K562 (cell line): ENCODE measurements around the gene RPS8. TPM values are rescaled to one million over a fixed set of nuclear protein-coding genes. Genes with fewer than 3 reads are reported as not detected.
"Not testable (repeated sequence)": the region's sequence is repeated elsewhere in the genome, so short reads cannot be mapped to it uniquely, and the experiment has no call there.

Source experiments
- ATAC-seq: fragments of 200-7000 bp; cut with Tn5 transposase; 3 replicates; pipeline ENCODE4 v1.9.1; 2020; ENCODE audit warnings: moderate library complexity
- BruUV-seq: library from RNA; stranded (reverse); fragments of 400-500 nt; replicated peaks from 2 replicates; lab custom pipeline; 2021; lab: Mats Ljungman, UMichigan
- CTCF ChIA-PET: fragments of 300-600 bp; formaldehyde crosslinking; extraction: SDS; loops from one replicate; lab custom pipeline; 2021; ENCODE audit warnings: low intra/inter-chr PET ratio; lab: Yijun Ruan, JAX
- POLR2A ChIA-PET: fragments of 300-600, 350-650 bp; sonication (Branson Sonifier 250); formaldehyde crosslinking; extraction: SDS; loops from one replicate; lab custom pipeline; 2021; ENCODE audit warnings: antibody characterized with exemption, inconsistent platforms; lab: Yijun Ruan, JAX
- DNase-seq, 4 experiments: peaks; one replicate each; pipeline versions ENCODE4 v3.0.0 to v3.0.0-alpha.2; 2011 to 2018; ENCODE audit warnings: low spot score in 3 of 4, mixed read lengths in 3 of 4; ENCODE audit errors: extremely low read depth in 1 of 4
- FAIRE-seq: peaks from 2 replicates; lab custom pipeline; 2011; peaks lifted over from hg19 to GRCh38; lab: Jason Lieb, UNC
- H2AFZ ChIP-seq: 2 replicates; pipeline ENCODE4 v1.6.0; 2011; ENCODE audit warnings: low read depth, low read length, control low read depth, inconsistent platforms
- H3K27ac ChIP-seq: fragments of 200-600 bp; 3 replicates; pipeline ENCODE4 v1.8.0; 2011; ENCODE audit warnings: low read depth, mild to moderate bottlenecking, control low read depth, inconsistent platforms, low read length, moderate library complexity, mixed read lengths; ENCODE audit errors: extremely low read depth
- H3K27me3 ChIP-seq, 2 experiments: fragments of 300-600 bp in 1 of 2; 2 replicates in 1 of 2; 3 replicates in 1 of 2; pipeline versions ENCODE4 v1.6.0 to v1.8.0; 2011; ENCODE audit warnings: inconsistent platforms in 2 of 2, low read length in 2 of 2, mild to moderate bottlenecking in 1 of 2, mixed read lengths in 1 of 2, moderate library complexity in 1 of 2; ENCODE audit not compliant: control insufficient read depth in 2 of 2, insufficient read depth in 2 of 2
- H3K36me3 ChIP-seq: fragments of 300-600 bp; 3 replicates; pipeline ENCODE4 v1.8.0; 2011; ENCODE audit warnings: mild to moderate bottlenecking, low read length, inconsistent platforms; ENCODE audit not compliant: control insufficient read depth, insufficient read depth
- H3K4me1 ChIP-seq, 2 experiments: fragments of 200-600 bp in 1 of 2; replicated peaks in 1 of 2; 2 replicates in 1 of 2; 3 replicates in 1 of 2; pipeline versions ENCODE4 v1.5.1 to v1.8.0; 2011; ENCODE audit warnings: inconsistent platforms in 2 of 2, low read length in 2 of 2, mild to moderate bottlenecking in 1 of 2, mixed read lengths in 1 of 2, moderate library complexity in 1 of 2; ENCODE audit not compliant: control insufficient read depth in 2 of 2, insufficient read depth in 2 of 2
- H3K4me2 ChIP-seq: 2 replicates; pipeline ENCODE4 v1.6.1; 2011; ENCODE audit warnings: low read length, control low read depth, inconsistent platforms, mixed read lengths; ENCODE audit not compliant: insufficient read depth
- H3K4me3 ChIP-seq: fragments of 200-600 bp; sonication (generic), shearing (Covaris generic); 2 replicates; pipeline ENCODE4 v1.5.1; 2016; ENCODE audit warnings: control low read depth, inconsistent platforms
- H3K79me2 ChIP-seq: fragments of 200-600 bp; 3 replicates; pipeline ENCODE4 v1.8.0; 2011; ENCODE audit warnings: low read length, inconsistent platforms; ENCODE audit not compliant: control insufficient read depth, insufficient read depth
- H3K9ac ChIP-seq, 2 experiments: 2 replicates each; pipeline versions ENCODE4 v1.6.0 to v1.6.1; 2011; ENCODE audit warnings: low read depth in 2 of 2, low read length in 2 of 2, control low read depth in 1 of 2, inconsistent platforms in 1 of 2, mild to moderate bottlenecking in 1 of 2, mixed read lengths in 1 of 2; ENCODE audit not compliant: insufficient read depth in 1 of 2
- H3K9me1 ChIP-seq: one replicate; pipeline ENCODE4 v1.6.0; 2011; ENCODE audit warnings: inconsistent platforms, mild to moderate bottlenecking, low read length, moderate library complexity; ENCODE audit not compliant: control insufficient read depth, insufficient read depth
- H3K9me3 ChIP-seq: replicated peaks from 2 replicates; pipeline ENCODE4 v1.5.1; 2011; ENCODE audit warnings: low read depth, low read length, inconsistent platforms; ENCODE audit not compliant: control insufficient read depth, insufficient read depth
- H4K20me1 ChIP-seq: replicated peaks from 2 replicates; pipeline ENCODE4 v1.6.1; 2011; ENCODE audit warnings: low read length, inconsistent platforms, mixed read lengths; ENCODE audit not compliant: control insufficient read depth, insufficient read depth
- HNRNPL ChIP-seq: fragments of 200-400 bp; formaldehyde crosslinking; IDR thresholded peaks from 2 replicates; pipeline ENCODE4 v1.6.1; 2017; ENCODE audit warnings: low read depth, mild to moderate bottlenecking, low read length
- NR2F6 ChIP-seq: fragments of 450-650 bp; formaldehyde crosslinking; IDR thresholded peaks from 2 replicates; pipeline ENCODE4 v1.4.0; 2020; ENCODE audit warnings: mild to moderate bottlenecking
- POLR2G ChIP-seq: fragments of 200-400 bp; formaldehyde crosslinking; IDR thresholded peaks from 2 replicates; pipeline ENCODE4 v1.6.1; 2017; ENCODE audit warnings: low read depth, mild to moderate bottlenecking, antibody characterized with exemption, low read length, moderate library complexity
- ZBTB33 ChIP-seq: sonication (generic); formaldehyde crosslinking; IDR thresholded peaks from 2 replicates; pipeline ENCODE4 v1.8.1; 2023; ENCODE audit warnings: mild to moderate bottlenecking, missing genetic modification reagents
- ZNF408 ChIP-seq: fragments of 250-450 bp; sonication (Bioruptor Pico); IDR thresholded peaks from 2 replicates; pipeline ENCODE4 v1.4.0; 2020; ENCODE audit warnings: low read depth, mild to moderate bottlenecking, moderate library complexity
- WGBS: fragments of 100-300 bp; shearing (Covaris generic); methylation state at CpG from one replicate; pipeline ENCODE4 v1.1.6; 2016; ENCODE audit warnings: low coverage, mixed read lengths; ENCODE audit not compliant: insufficient coverage; ENCODE audit errors: missing lambda C conversion rate; 5-methylcytosine and 5-hydroxymethylcytosine counted together
- in situ Hi-C: fragments of 300-500 bp; cut with MboI; formaldehyde crosslinking; loops from 4 replicates; pipeline ENCODE4 v1.15.0; 2018; ENCODE audit warnings: inconsistent platforms, mixed read lengths
- intact Hi-C: fragments of 100-400 bp; cut with micrococcal nuclease; formaldehyde crosslinking; loops from 2 replicates; pipeline ENCODE4 v1.14.2; 2022
- polyA plus RNA-seq, 8 experiments: library from polyadenylated mRNA; depleted of rRNA in 4 of 8; stranded (reverse) in 5 of 8; unstranded in 3 of 8; fragments of >200 nt; fragmentation: Nextera tagmentation in 2 of 8; fragmentation: Illumina TruSeq in 1 of 8; extraction: Ambion mirVana in 2 of 8; extraction: Trizol in 1 of 8; gene quantifications; 2 replicates each; pipeline versions ENCODE4 v1.2.1 to v1.2.3, GENCODE V29; 2011 to 2014; ENCODE audit warnings: inconsistent platforms in 1 of 8, missing spikeins in 1 of 8
- total RNA-seq, 7 experiments: library from RNA; depleted of rRNA in 6 of 7; stranded (reverse); fragments of >200 nt in 6 of 7; fragmentation: Illumina TruSeq in 2 of 7; extraction: Trizol in 2 of 7; gene quantifications; 2 replicates each; pipeline versions ENCODE4 v1.2.1 to v1.2.3, GENCODE V29; 2011 to 2021; ENCODE audit warnings: low replicate concordance in 1 of 7

The RPS8 gene
- total and polyA plus RNA-seq, 9 of the 15 experiments (the other 6 are each of a cell fraction or from before 2014, with no cell fraction given), result 2,431 to 4,168 (median 3,109) TPM

GRCh38 chr1:44812822-44813543 is 37.6 kb downstream of the RPS8 start (continued):
- TF ChIP-seq ZBTB33 (CRISPR knock-in tag) (peak; percentile 86), NR2F6 (CRISPR knock-in tag) (no peak), ZNF408 (CRISPR knock-in tag) (no peak), POLR2G (peak; percentile 42; the same call in 1 of the 2 replicates), HNRNPL (peak; percentile 22; the same call in 1 of the 2 replicates)
- TF ChIP-seq, all 486 proteins: peak for 4

- peaks cover 21 to 33% of the 10 kb centered on the region in 2 experiments for H3K4me1 ChIP-seq
- H3K27me3 ChIP-seq, in situ Hi-C loops, H3K9me1 ChIP-seq, H3K9me3 ChIP-seq, H3K27ac ChIP-seq, FAIRE-seq, H3K36me3 ChIP-seq, H2AFZ ChIP-seq, DNase-seq, H3K4me3 ChIP-seq, H3K79me2 ChIP-seq, H4K20me1 ChIP-seq, H3K9ac ChIP-seq, BruUV-seq, H3K4me2 ChIP-seq, ATAC-seq: not testable (repeated sequence)
- POLR2A ChIA-PET, result interaction anchor here (0.9 to 9.2 kb wide), 3 partner anchors 12 to 528 kb away, joined by 3 to 594 read pairs (median 4); partner anchors contain the start of genes BTBD19, DYNLT4, PLK3 and RNU5D-1
- intact Hi-C loops, result loop anchor here (5.0 kb wide), 1 partner anchor 39 kb away; the partner anchor contains the start of gene RPS8
- CTCF ChIA-PET, result interaction anchor here (0.6 kb wide), 1 partner anchor 16 kb away, joined by 3 read pairs; the partner anchor contains the start of gene PLK3
- WGBS, result 73% methylated on average over 9 of the region's 9 CpGs
Measured at GRCh38 chr1:44815926-44816325, 40.6 kb downstream of the RPS8 start.
